A549 treated with Hydrocortisone at 1 μM for 4 hours (cell line): Measurements from ENCODE around the gene MLN. TPM values are rescaled to one million over a fixed set of nuclear protein-coding genes. Genes with fewer than 3 reads are reported as not detected.

Source experiments
- total RNA-seq: library from RNA; stranded (reverse); fragments of 200-300 nt; extraction: Qiagen RNA extraction; gene quantifications from 5 replicates; pipeline ENCODE4 v1.2.3, GENCODE V29; 2022

MLN gene, protein sequence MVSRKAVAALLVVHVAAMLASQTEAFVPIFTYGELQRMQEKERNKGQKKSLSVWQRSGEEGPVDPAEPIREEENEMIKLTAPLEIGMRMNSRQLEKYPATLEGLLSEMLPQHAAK
- total RNA-seq, result not detected in 5 replicates

DNA sequence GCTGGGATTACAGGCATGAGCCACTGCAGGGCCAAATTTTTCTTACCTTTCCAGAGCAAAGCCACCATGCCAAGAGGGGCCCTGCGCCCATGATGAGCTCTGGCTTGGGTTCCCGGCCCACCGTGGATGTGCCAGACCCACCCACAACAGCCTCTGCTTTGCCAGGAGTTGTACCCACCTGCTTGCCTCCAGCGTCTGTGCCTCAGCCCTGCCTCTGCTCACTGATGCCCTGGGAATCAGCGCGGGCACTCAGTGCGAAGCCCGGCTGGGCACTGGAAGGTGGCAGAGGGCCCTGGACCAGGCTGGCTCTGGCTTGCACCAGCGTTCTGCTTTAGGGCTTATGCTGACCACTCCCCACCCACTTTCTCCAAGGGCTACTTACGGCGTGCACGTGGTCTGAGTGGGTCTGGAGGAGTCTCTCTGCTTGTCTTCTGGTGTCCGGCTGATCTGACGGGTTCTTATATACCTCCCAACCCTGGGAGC is at the start of gene MLN:
MLN (minus strand) TSS at position 433 of the 483 bp plus-strand sequence. CDS start 2,840 bp downstream, outside the sequence.

DNA sequence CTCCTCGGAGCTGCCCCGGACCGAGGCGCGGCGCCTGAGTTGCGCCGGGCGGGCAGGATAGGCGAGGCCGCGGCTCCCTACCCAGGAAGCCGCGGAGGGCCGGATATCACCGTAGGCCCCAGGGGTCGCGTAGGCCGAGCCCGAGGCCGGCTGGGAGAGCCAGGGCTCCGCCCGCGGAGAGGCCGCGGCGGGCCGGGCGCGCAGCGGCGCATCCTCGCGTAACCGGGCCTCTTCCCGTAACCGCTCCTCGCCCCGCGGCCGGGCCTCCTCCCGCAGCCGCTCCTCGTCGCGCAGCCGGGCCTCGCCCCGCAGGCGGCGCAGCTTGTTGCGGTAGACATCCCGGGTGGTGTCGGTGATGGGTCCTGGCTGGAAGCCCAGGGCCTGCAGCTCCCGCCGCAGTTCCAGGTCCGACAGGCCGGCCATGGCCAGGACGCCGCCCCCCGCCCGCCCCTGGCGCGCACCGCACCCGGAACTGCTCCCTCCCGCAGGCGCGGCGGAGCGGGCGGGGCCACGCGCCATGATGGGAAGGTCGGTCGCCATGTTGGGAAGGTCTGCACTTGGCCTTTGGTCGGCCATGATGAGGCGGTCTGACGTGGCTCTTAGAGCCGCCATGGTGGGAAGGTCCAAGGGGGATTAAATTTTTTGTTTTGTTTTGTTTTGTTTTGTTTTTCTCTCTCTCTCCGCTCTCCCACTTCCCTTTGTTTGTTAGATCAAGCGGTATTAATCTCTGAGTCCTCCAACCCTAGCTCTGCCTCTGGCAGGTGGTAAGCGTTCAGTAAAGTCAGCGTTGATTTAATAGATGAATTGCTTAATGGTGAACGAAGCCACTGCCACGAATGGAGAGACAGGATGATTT is 14.9 kb downstream of the MLN start, which contains the start of gene LEMD2:
LEMD2 (minus strand) TSS at position 437 of the 856 bp plus-strand sequence; CDS start at position 423, 14 bp downstream.

DNA sequence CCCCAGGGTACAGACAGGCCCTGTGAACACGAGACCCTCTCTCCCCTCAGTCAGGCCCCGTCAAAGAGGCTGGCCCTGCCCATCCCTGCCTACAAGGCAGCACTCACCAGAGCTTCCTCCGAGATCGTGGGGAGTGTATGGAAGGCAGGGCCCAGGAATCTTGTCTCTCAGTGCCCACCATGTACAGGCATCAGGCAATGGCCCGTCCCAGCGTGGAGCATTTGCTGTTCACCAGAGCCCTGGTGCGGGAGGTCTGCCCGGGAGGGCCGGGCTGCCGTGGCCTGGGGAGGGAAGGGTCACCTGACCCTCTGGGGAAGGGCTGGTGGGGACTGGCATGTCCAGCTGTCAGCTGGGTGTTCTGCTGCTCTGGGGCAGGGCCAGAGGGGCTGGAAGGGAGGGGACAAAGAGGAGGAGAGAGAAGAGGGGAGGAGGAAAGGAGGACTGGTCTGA is 57.1 kb downstream of the MLN start, which contains the start of gene IP6K3:
IP6K3 (minus strand) TSS at position 255 of the 450 bp plus-strand sequence. CDS start 11,429 bp downstream, outside the sequence.

Other genes with a start within 250 kb of the MLN start
- gene BAK1, start 223.7 kb downstream of the MLN start, total RNA-seq, result 42.5 to 46.9 TPM (median 43.4 TPM) in 5 replicates
- 35.4 to 50.3 TPM (median 48.0 TPM) in 5 replicates for gene ITPR3, start 182.7 kb downstream of the MLN start, total RNA-seq
- 63.7 to 120 TPM (median 100 TPM) in 5 replicates for gene UQCC2, start 92.3 kb downstream of the MLN start, total RNA-seq
- 1.3 to 1.8 TPM (median 1.6 TPM) in 5 replicates for gene IP6K3, start 57.1 kb downstream of the MLN start, total RNA-seq
- gene LEMD2, start 14.9 kb downstream of the MLN start, total RNA-seq, result 36.9 to 42.1 TPM (median 39.9 TPM) in 5 replicates